ENCODE results near the gene WBP1. TPM values are rescaled to one million over a fixed set of nuclear protein-coding genes. Genes with fewer than 3 reads are reported as not detected.
"Not testable (repeated sequence)": the region's sequence is repeated elsewhere in the genome, so short reads cannot be mapped to it uniquely, and the experiment has no call there.

WBP1 gene
- total RNA-seq, 2 experiments from 2014 or later: 68.8 to 70.8 TPM

DNA sequence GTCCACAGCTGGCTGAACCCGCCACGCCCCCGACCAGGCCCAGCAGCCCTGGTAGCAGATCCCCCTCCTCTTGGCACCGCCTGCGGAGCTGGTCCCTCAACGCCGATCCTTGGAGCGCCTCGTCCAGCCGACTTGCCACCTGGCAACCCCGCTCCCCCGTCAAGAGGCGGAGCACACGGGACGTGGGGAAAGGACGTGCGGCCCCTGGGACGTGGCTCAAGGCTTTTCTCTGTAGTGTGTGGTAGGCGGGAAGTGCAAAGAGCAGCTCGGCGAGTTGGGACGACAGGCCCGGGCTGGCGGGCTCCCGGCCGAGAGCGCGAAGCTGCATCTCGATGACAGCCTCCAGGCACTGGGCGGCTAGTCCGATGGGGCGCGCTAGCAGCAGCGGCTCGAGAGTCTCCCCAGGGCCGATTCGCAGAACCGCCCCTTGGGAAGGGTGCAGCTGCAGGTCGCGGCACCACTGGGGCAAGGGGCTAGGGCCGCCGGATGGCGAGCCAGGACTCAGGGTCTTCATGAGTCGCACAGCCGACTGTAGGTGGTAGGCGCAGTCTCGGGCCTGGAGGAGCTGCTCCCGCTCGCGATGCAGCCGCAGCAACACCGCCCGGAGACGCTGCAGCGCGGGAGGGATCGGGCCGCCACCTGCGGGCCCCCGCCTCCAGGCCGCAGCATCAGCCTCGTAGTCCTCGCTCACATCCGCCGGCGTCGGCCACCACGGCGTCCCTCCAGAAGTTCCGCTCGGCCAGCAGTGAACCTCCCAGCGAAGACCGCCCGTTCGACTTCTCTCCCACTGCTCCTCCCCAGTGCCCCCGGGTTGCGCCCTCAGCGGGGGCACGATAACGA, 23.9 kb downstream of the WBP1 start:
- TF ChIP-seq EZH2phosphoT487 (IDR thresholded peaks at IDR 0.05; ENCODE audit: borderline replicate concordance, low read depth, low read length): no peak
- Histone ChIP-seq H3K4me2 (ENCODE audit: low read length) (peak overlapping the region; percentile 90), H4K20me1 (ENCODE audit: insufficient read depth, low read length) (no peaks in the 10 kb centered on the region), H3K9me3 (ENCODE audit: low read length) (no peaks in the 10 kb centered on the region), H3K27ac (ENCODE audit: low read depth, low read length, poor library complexity, severe bottlenecking) (peak overlapping the region; percentile 80), H3K9me2 (ENCODE audit: insufficient read depth, low read length) (no peaks in the 10 kb centered on the region), H3K79me2 (ENCODE audit: insufficient read depth, low read depth, low read length) (peaks cover 28% of the 10 kb centered on the region), H2AFZ (ENCODE audit: low read length) (peak overlapping the region; percentile 63), H3K4me3 (ENCODE audit: low read depth, low read length, poor library complexity, severe bottlenecking) (peak overlapping the region; percentile 78), H3K36me3 (ENCODE audit: insufficient read depth, low read length) (peaks cover 44% of the 10 kb centered on the region), H3K4me1 (ENCODE audit: insufficient read depth, low read length, poor library complexity, severe bottlenecking) (peaks cover 18% of the 10 kb centered on the region)
- BruUV-seq (replicated peaks): TSS peak; percentile 66
- DNase-seq (ENCODE audit: low spot score): peak; percentile 76
- POLR2A ChIA-PET: interaction anchor here (0.8 to 5.1 kb wide), 9 partner anchors 10 to 103 kb away, joined by 3 to 25 read pairs (median 6); partner anchors contain the start of genes AUP1, HTRA2, INO80B and MRPL53
- intact Hi-C loops (cut with micrococcal nuclease; ENCODE audit: unreplicated experiment): no loop called here
- CTCF ChIA-PET (ENCODE audit: unreplicated experiment): interaction anchor here (4.1 kb wide), 1 partner anchor 49 kb away, joined by 18 read pairs; the partner anchor contains the start of genes AUP1 and HTRA2

DNA sequence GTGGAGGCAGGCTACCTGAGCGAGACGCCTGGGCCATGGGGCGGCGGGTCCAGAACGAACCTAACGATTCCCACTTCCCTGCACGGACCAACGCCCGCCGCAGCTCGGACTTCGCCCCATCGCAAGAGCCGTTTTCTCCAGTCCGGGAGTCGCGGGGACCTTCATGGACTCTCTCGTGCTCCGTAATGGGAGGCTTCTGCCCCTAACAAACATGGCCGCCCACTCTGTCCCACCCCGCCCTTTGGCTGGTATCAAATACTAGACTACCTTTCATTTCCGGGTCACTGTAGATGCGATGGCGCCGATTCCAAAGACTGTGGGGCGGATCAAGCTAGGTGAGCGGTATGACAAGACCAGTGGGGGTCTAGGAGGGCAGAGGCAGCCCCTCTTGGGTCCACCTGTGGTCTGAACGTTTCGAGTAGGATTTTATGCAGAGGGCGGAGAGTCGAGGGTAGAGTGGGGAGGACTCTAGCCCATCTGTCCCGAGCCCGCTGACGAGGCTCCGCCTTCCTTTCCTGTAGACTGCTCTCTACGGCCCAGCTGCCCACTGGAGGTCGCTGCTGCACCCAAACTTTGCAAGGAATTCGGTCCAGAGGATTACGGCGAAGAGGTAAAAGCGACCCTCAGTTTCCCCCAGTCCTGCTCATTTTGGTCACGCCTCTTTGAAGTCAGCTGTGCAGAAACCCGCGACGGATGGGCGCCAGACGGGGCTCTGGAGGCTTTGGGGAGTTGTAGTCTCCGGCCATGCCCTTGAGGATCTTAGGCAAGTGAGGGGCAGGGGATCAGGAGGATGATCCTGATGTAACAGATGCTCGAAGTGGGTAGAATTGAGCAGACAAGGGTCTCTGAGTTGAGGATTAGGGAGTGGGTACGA, 24.8 kb downstream of the WBP1 start, which contains the start of the genes CCDC142 and TTC31:
CCDC142 (minus strand) TSS at position 198 of the 874 bp plus-strand sequence; CDS start at position 37, 161 bp downstream.
TTC31 (plus strand) TSS at position 281 of the 874 bp plus-strand sequence; CDS start at position 296, 15 bp downstream.
- Histone ChIP-seq H3K4me3 (ENCODE audit: low read depth, low read length, poor library complexity, severe bottlenecking) (peak within 1 kb of the TSS; percentile 78), H3K79me2 (ENCODE audit: insufficient read depth, low read depth, low read length) (peaks cover 28% of the 10 kb centered on the region), H3K36me3 (ENCODE audit: insufficient read depth, low read length) (peaks cover 38% of the 10 kb centered on the region), H3K4me2 (ENCODE audit: low read length) (peak within 1 kb of the TSS; percentile 90), H2AFZ (ENCODE audit: low read length) (peak within 1 kb of the TSS; percentile 63), H4K20me1 (ENCODE audit: insufficient read depth, low read length) (no peaks in the 10 kb centered on the region), H3K9me2 (ENCODE audit: insufficient read depth, low read length) (no peaks in the 10 kb centered on the region), H3K4me1 (ENCODE audit: insufficient read depth, low read length, poor library complexity, severe bottlenecking) (peaks cover 18% of the 10 kb centered on the region), H3K27ac (ENCODE audit: low read depth, low read length, poor library complexity, severe bottlenecking) (peak within 1 kb of the TSS; percentile 80), H3K9me3 (ENCODE audit: low read length) (no peaks in the 10 kb centered on the region)
- ChIA-PET CTCF (ENCODE audit: unreplicated experiment) (interaction anchor here (0.5 to 4.1 kb wide), 3 partner anchors 29 to 75 kb away, joined by 3 to 18 read pairs (median 3); partner anchors contain the start of genes AUP1 and HTRA2), POLR2A (interaction anchor here (0.7 to 5.1 kb wide), 10 partner anchors 11 to 104 kb away, joined by 3 to 25 read pairs (median 4); partner anchors contain the start of genes AUP1, HTRA2, MRPL53 and WBP1)
- DNase-seq (ENCODE audit: low spot score): peak; percentile 95
- TF ChIP-seq EZH2phosphoT487 (IDR thresholded peaks at IDR 0.05; ENCODE audit: borderline replicate concordance, low read depth, low read length): no peak
- TF ChIP-seq, protein P1, sequence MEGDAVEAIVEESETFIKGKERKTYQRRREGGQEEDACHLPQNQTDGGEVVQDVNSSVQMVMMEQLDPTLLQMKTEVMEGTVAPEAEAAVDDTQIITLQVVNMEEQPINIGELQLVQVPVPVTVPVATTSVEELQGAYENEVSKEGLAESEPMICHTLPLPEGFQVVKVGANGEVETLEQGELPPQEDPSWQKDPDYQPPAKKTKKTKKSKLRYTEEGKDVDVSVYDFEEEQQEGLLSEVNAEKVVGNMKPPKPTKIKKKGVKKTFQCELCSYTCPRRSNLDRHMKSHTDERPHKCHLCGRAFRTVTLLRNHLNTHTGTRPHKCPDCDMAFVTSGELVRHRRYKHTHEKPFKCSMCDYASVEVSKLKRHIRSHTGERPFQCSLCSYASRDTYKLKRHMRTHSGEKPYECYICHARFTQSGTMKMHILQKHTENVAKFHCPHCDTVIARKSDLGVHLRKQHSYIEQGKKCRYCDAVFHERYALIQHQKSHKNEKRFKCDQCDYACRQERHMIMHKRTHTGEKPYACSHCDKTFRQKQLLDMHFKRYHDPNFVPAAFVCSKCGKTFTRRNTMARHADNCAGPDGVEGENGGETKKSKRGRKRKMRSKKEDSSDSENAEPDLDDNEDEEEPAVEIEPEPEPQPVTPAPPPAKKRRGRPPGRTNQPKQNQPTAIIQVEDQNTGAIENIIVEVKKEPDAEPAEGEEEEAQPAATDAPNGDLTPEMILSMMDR (conservative IDR thresholded peaks at IDR 0.05; ENCODE audit: low read length): peak; percentile 95
- intact Hi-C loops (cut with micrococcal nuclease; ENCODE audit: unreplicated experiment): loop anchor here (1.0 kb wide), 5 partner anchors 24 to 233 kb away; partner anchors contain the start of genes AUP1, HTRA2 and PCGF1
- TSS peak; percentile 93 for BruUV-seq (replicated peaks)

DNA sequence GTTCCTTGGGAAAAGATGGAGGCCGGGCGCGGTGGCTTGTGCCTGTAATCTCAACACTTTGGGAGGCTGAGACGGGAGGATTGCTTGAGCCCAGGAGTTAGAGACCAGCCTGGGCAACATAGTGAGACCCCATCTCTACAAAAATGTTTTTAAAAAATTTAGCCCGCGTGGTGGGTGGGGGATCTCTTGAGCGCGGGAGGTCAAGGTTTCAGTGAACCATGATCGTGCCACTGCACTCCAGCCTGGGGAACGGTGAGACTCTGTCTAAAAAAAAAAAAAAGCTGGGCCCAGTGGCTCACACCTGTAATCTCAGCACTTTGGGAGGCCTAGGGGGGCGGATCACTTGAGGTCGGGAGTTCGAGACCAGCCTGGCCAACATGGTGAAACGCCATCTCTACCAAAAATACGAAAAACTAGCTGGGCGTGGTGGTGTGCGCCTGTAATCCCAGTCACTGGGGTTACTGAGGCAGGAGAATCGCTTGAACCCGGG, 25.5 kb downstream of the WBP1 start:
- Histone ChIP-seq H3K27ac (ENCODE audit: low read depth, low read length, poor library complexity, severe bottlenecking) (peak overlapping the region; percentile 80), H3K4me1 (ENCODE audit: insufficient read depth, low read length, poor library complexity, severe bottlenecking) (peaks cover 18% of the 10 kb centered on the region), H3K79me2 (ENCODE audit: insufficient read depth, low read depth, low read length) (peaks cover 28% of the 10 kb centered on the region), H3K36me3 (ENCODE audit: insufficient read depth, low read length) (peaks cover 38% of the 10 kb centered on the region), H2AFZ (ENCODE audit: low read length) (peak overlapping the region; percentile 63), H3K4me2 (ENCODE audit: low read length) (peak overlapping the region; percentile 90), H3K4me3 (ENCODE audit: low read depth, low read length, poor library complexity, severe bottlenecking) (peak overlapping the region; percentile 78)
- intact Hi-C loops (cut with micrococcal nuclease; ENCODE audit: unreplicated experiment): loop anchor here (1.0 kb wide), 5 partner anchors 24 to 233 kb away; partner anchors contain the start of genes AUP1, HTRA2 and PCGF1
- H3K9me2 ChIP-seq (ENCODE audit: insufficient read depth, low read length); H4K20me1 ChIP-seq (ENCODE audit: insufficient read depth, low read length); BruUV-seq (replicated peaks); H3K9me3 ChIP-seq (ENCODE audit: low read length); DNase-seq (ENCODE audit: low spot score): not testable (repeated sequence)
- ChIA-PET POLR2A (interaction anchor here (0.6 to 5.1 kb wide), 9 partner anchors 9 to 1229 kb away, joined by 3 to 25 read pairs (median 3); partner anchors contain the start of genes MRPL53 and WBP1), CTCF (ENCODE audit: unreplicated experiment) (interaction anchor here (4.1 kb wide), 1 partner anchor 47 kb away, joined by 18 read pairs; the partner anchor contains the start of genes AUP1 and HTRA2)
